Nephron progenitor cell (in vitro differentiated cells): ENCODE measurements around the gene MYRF.
A peak's percentile ranks its signal among the peaks of the same experiment; 100 is the strongest.

Experiments used
- DNase-seq: peaks from one replicate; pipeline ENCODE4 v3.0.0; 2021
- H3K27ac Mint-ChIP-seq: 2 replicates; pipeline ENCODE4 v1.8.0; 2021; ENCODE audit warnings: mild to moderate bottlenecking, moderate library complexity, mixed read lengths
- H3K27me3 Mint-ChIP-seq: 2 replicates; pipeline ENCODE4 v1.8.0; 2021; ENCODE audit warnings: mild to moderate bottlenecking, low read depth, mixed read lengths; ENCODE audit not compliant: poor library complexity
- H3K36me3 Mint-ChIP-seq: 2 replicates; pipeline ENCODE4 v1.8.0; 2021; ENCODE audit warnings: low read depth, mixed read lengths
- H3K4me1 Mint-ChIP-seq: 2 replicates; pipeline ENCODE4 v1.8.0; 2021; ENCODE audit warnings: mixed read lengths
- H3K4me3 Mint-ChIP-seq: 2 replicates; pipeline ENCODE4 v1.8.0; 2021; ENCODE audit warnings: mild to moderate bottlenecking, moderate library complexity, mixed read lengths
- H3K9me3 Mint-ChIP-seq: 2 replicates; pipeline ENCODE4 v1.8.0; 2021; ENCODE audit warnings: mild to moderate bottlenecking, moderate library complexity, mixed read lengths
- TF ChIP-seq, protein P1 (sequence below): fragments of 200-600 bp; sonication (generic); IDR thresholded peaks from 2 replicates; pipeline ENCODE4 v1.5.0; 2021; ENCODE audit warnings: antibody characterized with exemption

MYRF gene

DNA sequence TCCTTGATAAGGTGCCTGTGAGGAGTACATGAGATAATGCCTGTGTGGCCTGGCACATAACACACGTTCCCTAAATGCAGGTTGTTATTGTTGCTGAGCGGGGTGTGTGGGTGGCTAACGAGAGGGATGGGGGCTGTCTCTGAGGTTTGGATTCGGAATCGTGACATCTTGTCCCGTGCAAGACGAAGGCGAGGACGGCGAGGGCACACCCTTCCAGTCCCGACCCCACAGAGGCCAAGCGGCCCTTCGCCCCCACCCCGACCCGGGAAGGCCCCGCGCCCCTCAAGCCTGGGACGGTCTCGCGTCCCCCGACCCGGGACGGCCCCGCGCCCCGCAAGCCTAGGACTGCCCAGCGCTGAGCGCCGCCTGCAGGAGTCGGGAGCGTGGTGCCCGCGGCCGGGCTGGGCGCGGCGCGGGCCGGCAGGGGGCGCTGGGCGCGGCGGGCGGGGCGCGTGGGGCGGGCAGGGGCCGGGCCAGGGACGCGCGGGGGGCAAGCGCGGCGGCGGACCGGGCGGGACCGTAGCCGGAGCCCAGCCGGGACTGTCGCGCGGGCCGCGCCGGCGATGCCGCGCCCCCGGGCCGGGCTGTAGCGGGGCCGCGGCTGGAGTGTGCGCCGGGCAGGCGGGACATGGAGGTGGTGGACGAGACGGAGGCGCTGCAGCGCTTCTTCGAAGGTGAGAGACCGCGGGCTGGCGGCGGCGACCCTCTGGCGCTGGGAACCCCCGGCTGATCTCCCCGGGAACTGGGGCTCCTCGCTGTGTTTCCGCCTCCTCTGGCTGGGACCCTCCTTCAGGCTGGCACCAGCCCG lies at the start of gene MYRF:
MYRF (plus strand) TSS at position 520 of the 808 bp plus-strand sequence; CDS start at position 629, 109 bp downstream.
- Mint-ChIP-seq H3K4me3 (peak within 1 kb of the TSS; percentile 86), H3K27ac (no peak within 1 kb of the TSS), H3K27me3 (peaks cover 31% of the 10 kb centered on the region), H3K9me3 (no peaks in the 10 kb centered on the region), H3K36me3 (no peaks in the 10 kb centered on the region), H3K4me1 (peaks cover 74% of the 10 kb centered on the region)
- peak; percentile 82 for DNase-seq
- TF ChIP-seq, protein P1, sequence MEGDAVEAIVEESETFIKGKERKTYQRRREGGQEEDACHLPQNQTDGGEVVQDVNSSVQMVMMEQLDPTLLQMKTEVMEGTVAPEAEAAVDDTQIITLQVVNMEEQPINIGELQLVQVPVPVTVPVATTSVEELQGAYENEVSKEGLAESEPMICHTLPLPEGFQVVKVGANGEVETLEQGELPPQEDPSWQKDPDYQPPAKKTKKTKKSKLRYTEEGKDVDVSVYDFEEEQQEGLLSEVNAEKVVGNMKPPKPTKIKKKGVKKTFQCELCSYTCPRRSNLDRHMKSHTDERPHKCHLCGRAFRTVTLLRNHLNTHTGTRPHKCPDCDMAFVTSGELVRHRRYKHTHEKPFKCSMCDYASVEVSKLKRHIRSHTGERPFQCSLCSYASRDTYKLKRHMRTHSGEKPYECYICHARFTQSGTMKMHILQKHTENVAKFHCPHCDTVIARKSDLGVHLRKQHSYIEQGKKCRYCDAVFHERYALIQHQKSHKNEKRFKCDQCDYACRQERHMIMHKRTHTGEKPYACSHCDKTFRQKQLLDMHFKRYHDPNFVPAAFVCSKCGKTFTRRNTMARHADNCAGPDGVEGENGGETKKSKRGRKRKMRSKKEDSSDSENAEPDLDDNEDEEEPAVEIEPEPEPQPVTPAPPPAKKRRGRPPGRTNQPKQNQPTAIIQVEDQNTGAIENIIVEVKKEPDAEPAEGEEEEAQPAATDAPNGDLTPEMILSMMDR, result peak; percentile 20

DNA sequence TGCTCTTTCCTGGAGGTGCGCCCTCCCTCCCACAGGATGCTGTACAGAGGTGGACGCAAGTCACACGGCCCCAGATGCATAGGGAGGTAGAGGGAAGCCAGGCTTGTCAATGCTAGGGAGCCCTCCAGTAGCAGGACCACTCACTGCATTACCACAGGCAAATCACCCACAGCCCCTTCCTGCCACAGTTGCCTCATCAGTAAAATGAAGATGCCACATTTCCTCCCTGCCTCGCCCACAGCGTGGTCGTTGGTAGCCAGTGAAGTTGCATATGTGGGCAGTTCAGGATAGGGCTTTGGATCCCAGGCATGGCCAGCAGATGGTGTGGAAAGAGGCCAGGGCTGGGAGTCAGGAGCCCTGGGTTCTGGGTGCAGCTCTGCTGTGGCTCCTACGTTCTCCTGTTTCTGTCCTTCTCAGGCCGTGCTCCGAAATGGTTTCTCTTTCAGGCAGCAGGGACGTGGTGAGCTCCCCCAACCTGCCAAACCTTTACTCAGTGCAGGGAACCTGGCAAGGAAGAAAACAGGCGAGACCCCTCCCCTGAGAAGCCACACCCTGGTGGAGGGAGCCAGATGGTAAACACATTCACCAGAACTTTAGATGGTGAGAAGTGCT lies 49.6 kb upstream of the MYRF start:
- TF ChIP-seq, protein P1, result no peak
- DNase-seq, result no peak
- Mint-ChIP-seq H3K4me3 (no peak overlapping the region), H3K4me1 (peaks cover 68% of the 10 kb centered on the region), H3K27ac (no peak overlapping the region), H3K9me3 (no peaks in the 10 kb centered on the region), H3K27me3 (peaks cover 12% of the 10 kb centered on the region), H3K36me3 (no peaks in the 10 kb centered on the region)

DNA sequence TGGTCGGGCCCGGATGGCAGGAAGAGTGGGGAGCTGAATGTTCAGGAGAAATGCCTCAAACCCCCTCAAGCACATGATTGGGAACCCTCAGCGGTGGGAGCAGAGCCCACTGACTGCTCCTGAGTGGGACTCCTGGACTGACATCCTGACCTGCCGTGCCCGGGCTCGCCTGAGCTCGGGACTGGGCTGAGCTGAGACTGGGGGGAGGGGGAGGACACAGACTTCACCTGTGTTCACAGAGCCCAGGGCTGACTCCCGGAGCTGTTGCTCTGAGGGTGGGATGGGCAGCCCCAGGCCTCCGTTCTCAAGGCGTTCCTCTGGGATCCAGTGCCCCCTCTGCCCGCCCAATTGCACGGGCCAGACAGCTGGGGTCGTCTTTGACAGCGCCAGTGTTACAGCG lies 47.6 kb upstream of the MYRF start:
- Mint-ChIP-seq H3K9me3 (no peaks in the 10 kb centered on the region), H3K4me1 (peaks cover 68% of the 10 kb centered on the region), H3K27ac (no peak overlapping the region), H3K36me3 (no peaks in the 10 kb centered on the region), H3K4me3 (no peak overlapping the region), H3K27me3 (peaks cover 7% of the 10 kb centered on the region)
- no peak for DNase-seq
- TF ChIP-seq, protein P1, result no peak

DNA sequence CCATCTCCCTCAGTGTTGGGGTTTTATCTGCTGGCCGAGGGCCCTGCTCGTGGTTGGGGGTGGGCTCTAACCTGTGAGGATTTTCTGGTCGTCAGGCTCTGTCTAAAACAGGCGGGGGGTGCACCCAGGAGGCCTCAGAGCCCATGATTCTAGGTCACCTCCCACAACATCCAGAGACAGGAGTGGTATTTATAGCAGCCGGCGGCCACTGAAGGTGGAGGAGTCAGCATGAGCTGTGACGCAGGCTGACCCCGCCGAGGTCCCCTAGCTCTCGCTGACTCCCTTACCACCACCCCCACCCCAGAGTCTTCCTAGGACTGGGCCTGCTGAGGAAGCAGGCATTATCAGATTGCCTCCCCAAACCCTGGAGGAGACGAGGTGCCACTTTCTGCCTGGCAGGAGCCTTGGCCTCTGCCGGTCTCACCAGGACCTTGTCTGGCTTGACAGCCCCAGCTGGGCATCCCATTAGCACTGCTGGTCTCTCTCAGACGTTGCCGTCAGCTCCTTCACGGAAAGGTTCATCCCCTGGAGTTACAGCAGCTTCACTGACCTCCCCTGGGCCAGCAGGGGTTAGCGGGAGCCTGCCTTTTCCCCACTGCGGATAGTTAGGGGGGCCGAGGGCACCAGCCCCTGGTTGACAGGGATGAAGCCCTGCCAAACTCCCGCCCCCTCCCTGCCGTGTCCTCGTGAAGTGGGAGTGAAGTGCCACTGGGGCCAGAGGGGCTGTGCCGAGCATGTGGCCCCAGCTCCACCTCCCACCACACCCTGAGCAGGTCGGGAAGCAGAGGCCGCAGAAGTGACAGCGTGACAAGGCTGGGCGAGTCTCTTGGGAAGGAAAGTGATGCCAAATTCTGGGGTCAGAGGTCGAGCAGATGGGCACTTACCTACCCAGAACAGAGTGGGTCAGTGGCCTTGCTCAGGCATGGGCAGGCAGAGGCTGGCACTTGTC lies 45.7 kb upstream of the MYRF start:
- H3K36me3 Mint-ChIP-seq, result no peaks in the 10 kb centered on the region
- peak overlapping the region; percentile 54 for H3K4me3 Mint-ChIP-seq
- peaks cover 78% of the 10 kb centered on the region for H3K4me1 Mint-ChIP-seq
- DNase-seq, result peak; percentile 58
- peak overlapping the region; percentile 66 for H3K27ac Mint-ChIP-seq
- TF ChIP-seq, protein P1, result no peak
- H3K27me3 Mint-ChIP-seq, result peaks cover 8% of the 10 kb centered on the region
- no peaks in the 10 kb centered on the region for H3K9me3 Mint-ChIP-seq

DNA sequence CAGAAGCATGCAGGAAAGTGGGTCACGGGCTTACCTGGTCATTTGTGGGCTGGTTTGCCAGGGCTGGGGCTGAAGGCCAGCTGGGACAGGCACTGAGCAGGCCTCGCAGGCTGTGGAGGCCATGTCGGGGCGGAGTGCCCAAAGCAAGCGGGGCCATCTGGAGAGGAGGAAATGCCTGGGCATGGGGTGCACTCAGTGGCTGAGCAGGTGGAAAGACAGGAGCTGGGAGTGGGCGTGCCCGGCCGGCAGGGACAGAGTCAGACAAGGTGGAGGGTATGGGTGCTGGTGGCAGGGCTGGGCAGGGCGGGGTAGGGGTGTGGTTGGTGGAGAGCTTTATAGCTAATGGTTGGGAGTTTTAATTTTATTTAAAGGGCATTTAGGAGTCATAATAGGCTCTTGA lies 44.9 kb upstream of the MYRF start:
- H3K4me3 Mint-ChIP-seq, result no peak overlapping the region
- no peak overlapping the region for H3K27ac Mint-ChIP-seq

More for the DNA sequence above, 44.9 kb upstream of the MYRF start:
- Mint-ChIP-seq H3K27me3 (peaks cover 8% of the 10 kb centered on the region), H3K36me3 (no peaks in the 10 kb centered on the region), H3K9me3 (no peaks in the 10 kb centered on the region), H3K4me1 (peaks cover 80% of the 10 kb centered on the region)
- TF ChIP-seq, protein P1, result no peak
- DNase-seq, result no peak
